B cell (primary cell): ENCODE data around the gene ACVR1.

Experiments
- CTCF ChIP-seq: fragments of 200-600 bp; IDR thresholded peaks from one replicate; pipeline ENCODE4 v1.8.0; 2022; ENCODE audit warnings: antibody characterized with exemption, mild to moderate bottlenecking
- EZH2 ChIP-seq: IDR thresholded peaks from 2 replicates; pipeline ENCODE4 v1.6.1; 2012; ENCODE audit warnings: borderline replicate concordance, low read depth, mild to moderate bottlenecking, moderate library complexity, low read length; ENCODE audit not compliant: insufficient read depth, poor library complexity, severe bottlenecking

- TF ChIP-seq CTCF (no peak), EZH2 (no peak)
Measured at GRCh38 chr2:157771234-157771633, 104.9 kb downstream of the ACVR1 start.
